Measurements from ENCODE around the gene TMOD2. TPM values are rescaled to one million over a fixed set of nuclear protein-coding genes. Genes with fewer than 3 reads are reported as not detected.

The TMOD2 gene
- total RNA-seq, 1 donor from 2014 or later = 29.2 TPM

- peak in 1 of 2 donors; percentile 51 for DNase-seq (ENCODE audit: low read depth in 2 of 2)
Measured at GRCh38 chr15:51735228-51736010, 16.0 kb upstream of the TMOD2 start.

- DNase-seq (ENCODE audit: low read depth in 2 of 2) = no peak
Measured at GRCh38 chr15:51736069-51736468, 15.3 kb upstream of the TMOD2 start.

- DNase-seq (ENCODE audit: low read depth in 2 of 2) = peak; percentile 39 to 59
Measured at GRCh38 chr15:51736751-51737521, 14.5 kb upstream of the TMOD2 start.

GRCh38 chr15:51737522-51738305, 13.7 kb upstream of the TMOD2 start, which contains the start of gene LYSMD2:
TSS of gene LYSMD2 (minus strand) at chr15:51737655. CDS start at chr15:51737622, 33 bp downstream.
- peak; percentile 67 to 69 for DNase-seq (ENCODE audit: low read depth in 2 of 2)

- DNase-seq (ENCODE audit: low read depth in 2 of 2) = no peak
Measured at GRCh38 chr15:51738553-51738952, 12.8 kb upstream of the TMOD2 start.

GRCh38 chr15:51739061-51739712, 12.2 kb upstream of the TMOD2 start:
- no peak for DNase-seq (ENCODE audit: low read depth in 2 of 2)

- no peak for DNase-seq (ENCODE audit: low read depth in 2 of 2)
Measured at GRCh38 chr15:51749307-51749706, 2.1 kb upstream of the TMOD2 start.

- DNase-seq (ENCODE audit: low read depth in 2 of 2) = no peak
Measured at GRCh38 chr15:51750186-51750585, 1.2 kb upstream of the TMOD2 start.

- peak; percentile 47 to 51 for DNase-seq (ENCODE audit: low read depth in 2 of 2)
Measured at GRCh38 chr15:51751697-51752683, 593 bp downstream of the TMOD2 start.

- DNase-seq (ENCODE audit: low read depth in 2 of 2) = no peak
Measured at GRCh38 chr15:51752888-51753287, 1.5 kb downstream of the TMOD2 start.

GRCh38 chr15:51754267-51754666, 2.9 kb downstream of the TMOD2 start:
- no peak for DNase-seq (ENCODE audit: low read depth in 2 of 2)

GRCh38 chr15:51755790-51756189, 4.4 kb downstream of the TMOD2 start:
- no peak for DNase-seq (ENCODE audit: low read depth in 2 of 2)

GRCh38 chr15:51756482-51756881, 5.1 kb downstream of the TMOD2 start:
- no peak for DNase-seq (ENCODE audit: low read depth in 2 of 2)

GRCh38 chr15:51757450-51757849, 6.1 kb downstream of the TMOD2 start:
- no peak for DNase-seq (ENCODE audit: low read depth in 2 of 2)

GRCh38 chr15:51758645-51759044, 7.2 kb downstream of the TMOD2 start:
- DNase-seq (ENCODE audit: low read depth in 2 of 2) = peak in 1 of 2 donors; percentile 10

GRCh38 chr15:51759557-51760070, 8.2 kb downstream of the TMOD2 start:
- DNase-seq (ENCODE audit: low read depth in 2 of 2) = peak in 1 of 2 donors; percentile 32

GRCh38 chr15:51760805-51761204, 9.4 kb downstream of the TMOD2 start:
- no peak for DNase-seq (ENCODE audit: low read depth in 2 of 2)

GRCh38 chr15:51765751-51766150, 14.4 kb downstream of the TMOD2 start:
- DNase-seq (ENCODE audit: low read depth in 2 of 2) = peak in 1 of 2 donors; percentile 21

GRCh38 chr15:51766341-51766740, 14.9 kb downstream of the TMOD2 start:
- no peak for DNase-seq (ENCODE audit: low read depth in 2 of 2)

- DNase-seq (ENCODE audit: low read depth in 2 of 2) = peak; percentile 34 to 71
Measured at GRCh38 chr15:51768018-51768417, 16.6 kb downstream of the TMOD2 start.
